Thyroid gland (tissue), 4 donors: ENCODE measurements around the gene HEG1. TPM values are rescaled to one million over a fixed set of nuclear protein-coding genes. Genes with fewer than 3 reads are reported as not detected.

Experiments
- DNase-seq, 2 donors: peaks; one replicate each; pipeline ENCODE4 v3.0.0-alpha.2; 2019
- H3K27ac ChIP-seq, 3 donors: fragments of 200-600 bp; sonication (generic); 1 replicate in 2 of 3; 2 replicates in 1 of 3; pipeline ENCODE4 v1.5.1; 2016 to 2019; ENCODE audit warnings: mild to moderate bottlenecking in 1 of 3, moderate library complexity in 1 of 3
- H3K27me3 ChIP-seq: fragments of 200-600 bp; sonication (generic); one replicate; pipeline ENCODE4 v1.5.1; 2019
- H3K36me3 ChIP-seq, 2 donors: fragments of 200-600 bp; sonication (generic); one replicate each; pipeline ENCODE4 v1.5.1; 2016 to 2019
- H3K4me1 ChIP-seq, 2 donors: fragments of 200-600 bp; sonication (generic); one replicate each; pipeline ENCODE4 v1.5.1; 2017 to 2019
- H3K4me3 ChIP-seq, 3 donors: fragments of 200-600 bp; sonication (generic); replicated peaks in 1 of 3; 1 replicate in 2 of 3; 2 replicates in 1 of 3; pipeline ENCODE4 v1.5.1; 2016; ENCODE audit warnings: mild to moderate bottlenecking in 1 of 3
- H3K9me3 ChIP-seq: fragments of 200-600 bp; sonication (generic); one replicate; pipeline ENCODE4 v1.5.1; 2017
- CTCF ChIP-seq, 6 experiments: fragments of 200-600 bp in 3 of 6; fragments of 450-650 bp in 3 of 6; sonication (generic) in 3 of 6; IDR thresholded peaks; one replicate each; pipeline ENCODE4 v1.5.1; 2016 to 2019; ENCODE audit warnings: antibody characterized with exemption in 6 of 6, mild to moderate bottlenecking in 2 of 6, inconsistent platforms in 1 of 6, moderate library complexity in 1 of 6
- POLR2A ChIP-seq, 2 donors: fragments of 450-650 bp; IDR thresholded peaks; one replicate each; pipeline ENCODE4 v1.6.1; 2017; ENCODE audit warnings: antibody characterized with exemption in 2 of 2, mild to moderate bottlenecking in 2 of 2, moderate library complexity in 1 of 2
- WGBS, 2 donors: methylation state at CpG; one replicate each; pipeline ENCODE4 v1.1.5; 2017; 5-methylcytosine and 5-hydroxymethylcytosine counted together
- intact Hi-C: fragments of 100-400 bp; cut with DNase I; formaldehyde crosslinking; loops from one replicate; pipeline ENCODE4 v1.15.1; 2023
- total RNA-seq, 4 donors: library from RNA; depleted of rRNA; stranded (reverse); fragments of >200 nt; gene quantifications; one replicate each; pipeline ENCODE4 v1.2.3, GENCODE V29; 2016

Gene HEG1
- total RNA-seq, 4 donors from 2014 or later, result 91.4 to 266 (median 199) TPM

GRCh38 chr3:124952282-124952855 is 103.4 kb downstream of the HEG1 start:
- Histone ChIP-seq H3K9me3 (no peaks in the 10 kb centered on the region), H3K4me1 (no peaks in the 10 kb centered on the region), H3K27ac (no peak overlapping the region), H3K27me3 (no peaks in the 10 kb centered on the region), H3K36me3 (no peaks in the 10 kb centered on the region), H3K4me3 (no peak overlapping the region)
- DNase-seq, result no peak
- TF ChIP-seq CTCF (IDR thresholded peaks at IDR 0.05), result no peak
- TF ChIP-seq POLR2A (IDR thresholded peaks at IDR 0.05), result no peak
- 71 to 85% methylated on average over 5 of the region's 5 CpGs for WGBS, 2 donors
- intact Hi-C loops, result no loop called here

- no peaks in the 10 kb centered on the region for H3K27me3 ChIP-seq
- TF ChIP-seq CTCF (IDR thresholded peaks at IDR 0.05) (no peak), POLR2A (IDR thresholded peaks at IDR 0.05) (no peak)
- no peak for DNase-seq
- no peak overlapping the region for H3K4me3 ChIP-seq
- intact Hi-C loops, result no loop called here
- no peak overlapping the region for H3K27ac ChIP-seq
- no peaks in the 10 kb centered on the region for H3K4me1 ChIP-seq
- no peaks in the 10 kb centered on the region for H3K9me3 ChIP-seq
- no peaks in the 10 kb centered on the region for H3K36me3 ChIP-seq
- WGBS, 2 donors, result 85 to 96% methylated on average over 8 of the region's 8 CpGs
Measured at GRCh38 chr3:124951511-124952281, 104.1 kb downstream of the HEG1 start.

DNA sequence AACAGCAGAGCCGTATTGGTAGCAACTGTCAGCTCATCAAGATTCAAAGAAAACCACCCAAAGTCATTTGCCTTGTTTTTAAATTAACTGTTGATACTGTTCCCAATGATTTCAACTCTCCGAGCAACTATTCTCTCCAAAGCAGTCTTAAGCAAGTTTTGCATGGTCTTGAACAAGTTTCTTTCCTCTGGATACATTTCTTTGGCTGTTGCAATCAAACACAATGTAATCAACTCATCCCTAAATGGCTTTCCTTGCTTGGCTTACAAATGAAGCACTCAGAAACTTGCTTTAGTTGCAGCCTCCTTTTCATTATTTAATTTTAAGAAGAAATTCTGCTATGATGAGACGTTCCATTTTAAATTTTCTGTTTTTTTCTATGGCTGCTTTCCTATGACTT is 105.8 kb downstream of the HEG1 start:
- no peak for DNase-seq

DNA sequence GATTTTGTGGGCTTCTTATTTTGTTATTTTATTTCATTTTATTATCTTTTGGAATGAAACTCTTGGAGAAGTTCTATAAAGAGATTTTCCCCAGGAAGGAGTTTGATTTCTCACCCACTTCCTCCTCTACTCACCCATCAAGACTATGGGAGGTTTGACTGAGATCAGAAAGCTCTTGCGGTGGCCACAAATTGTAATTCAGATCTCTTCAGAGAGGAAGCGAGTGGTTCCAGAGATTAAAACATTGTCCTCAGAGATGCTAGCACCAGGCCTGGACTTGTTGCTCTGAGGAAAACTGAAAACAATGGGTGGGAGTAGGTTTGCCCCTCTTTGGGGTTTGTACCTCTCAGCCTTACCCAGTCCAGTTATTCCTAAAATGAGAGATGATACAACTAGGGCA is 113.2 kb downstream of the HEG1 start:
- H3K4me3 ChIP-seq, result no peak overlapping the region
- H3K36me3 ChIP-seq, result no peaks in the 10 kb centered on the region
- DNase-seq, result no peak
- no peaks in the 10 kb centered on the region for H3K27me3 ChIP-seq
- WGBS, 2 donors, result 89 to 91% methylated on average over 2 of the region's 2 CpGs
- no peak overlapping the region for H3K27ac ChIP-seq
- H3K4me1 ChIP-seq, result no peaks in the 10 kb centered on the region
- intact Hi-C loops, result no loop called here
- H3K9me3 ChIP-seq, result no peaks in the 10 kb centered on the region
- no peak for TF ChIP-seq CTCF (IDR thresholded peaks at IDR 0.05)
- TF ChIP-seq POLR2A (IDR thresholded peaks at IDR 0.05), result no peak

More for the DNA sequence above, 105.8 kb downstream of the HEG1 start:
- H3K4me1 ChIP-seq, result no peaks in the 10 kb centered on the region
- H3K27ac ChIP-seq, result no peak overlapping the region
- no peaks in the 10 kb centered on the region for H3K36me3 ChIP-seq
- no peak overlapping the region for H3K4me3 ChIP-seq
- no peaks in the 10 kb centered on the region for H3K9me3 ChIP-seq
- TF ChIP-seq CTCF (IDR thresholded peaks at IDR 0.05), result no peak
- TF ChIP-seq POLR2A (IDR thresholded peaks at IDR 0.05), result no peak
- intact Hi-C loops, result no loop called here
- WGBS, 2 donors, result 73 to 75% methylated on average over 3 of the region's 3 CpGs
- no peaks in the 10 kb centered on the region for H3K27me3 ChIP-seq

DNA sequence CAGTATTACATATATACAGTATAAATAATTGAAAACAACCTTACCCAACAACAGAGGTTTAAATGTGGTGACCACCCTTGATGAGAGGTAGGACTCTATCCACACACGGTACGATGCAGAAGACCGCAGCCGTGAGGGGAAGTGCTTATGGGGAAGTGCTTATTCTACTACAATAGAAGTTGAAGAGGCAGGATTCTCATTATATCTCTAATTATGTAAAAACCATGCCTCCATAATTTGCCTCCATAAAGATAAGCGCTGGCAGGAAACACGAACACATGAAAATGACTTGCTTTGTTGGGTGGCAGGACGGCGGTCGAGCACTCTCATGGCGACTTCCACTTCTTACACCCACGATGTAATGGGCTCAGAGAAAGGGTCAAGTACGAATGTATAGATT is 114.0 kb downstream of the HEG1 start:
- no peaks in the 10 kb centered on the region for H3K9me3 ChIP-seq
- WGBS, 2 donors, result 86 to 87% methylated on average over 12 of the region's 12 CpGs
- no peak for DNase-seq
- no peak overlapping the region for H3K27ac ChIP-seq
- intact Hi-C loops, result no loop called here
- H3K36me3 ChIP-seq, result no peaks in the 10 kb centered on the region
- H3K4me1 ChIP-seq, result no peaks in the 10 kb centered on the region
- TF ChIP-seq CTCF (IDR thresholded peaks at IDR 0.05) (no peak), POLR2A (IDR thresholded peaks at IDR 0.05) (no peak)
- no peaks in the 10 kb centered on the region for H3K27me3 ChIP-seq
- no peak overlapping the region for H3K4me3 ChIP-seq
